K562 (cell line): ENCODE results near the gene POU3F1. TPM values are rescaled to one million over a fixed set of nuclear protein-coding genes. Genes with fewer than 3 reads are reported as not detected.

Experiments
- AFF4 ChIP-seq: sonication (generic); formaldehyde crosslinking; IDR thresholded peaks from 2 replicates; pipeline ENCODE4 v1.8.0; 2023; ENCODE audit warnings: mild to moderate bottlenecking, missing genetic modification reagents
- BDP1 ChIP-seq: IDR thresholded peaks from 3 replicates; pipeline ENCODE4 v1.6.1; 2011; ENCODE audit not compliant: insufficient read length, insufficient read depth
- CBX3 ChIP-seq, 2 experiments: IDR thresholded peaks; 1 replicate in 1 of 2; 2 replicates in 1 of 2; pipeline ENCODE4 v1.6.1; 2012; ENCODE audit warnings: inconsistent platforms in 2 of 2, low read length in 2 of 2, borderline replicate concordance in 1 of 2, control low read depth in 1 of 2
- CTCFL ChIP-seq: IDR thresholded peaks from 2 replicates; pipeline ENCODE4 v1.6.1; 2011; ENCODE audit warnings: borderline replicate concordance, low read depth, mild to moderate bottlenecking, moderate library complexity, low read length; ENCODE audit not compliant: insufficient read depth, poor library complexity, severe bottlenecking
- FOXA3 ChIP-seq, 2 experiments: fragments of 450-650 bp in 1 of 2; sonication (generic) in 1 of 2; formaldehyde crosslinking; IDR thresholded peaks in 1 of 2; conservative IDR thresholded peaks in 1 of 2; 2 replicates each; pipeline versions ENCODE4 v1.4.0 to v1.8.0; 2020 to 2022; ENCODE audit warnings: mild to moderate bottlenecking in 2 of 2, missing genetic modification reagents in 1 of 2
- HNRNPK ChIP-seq: fragments of 200-400 bp; formaldehyde crosslinking; IDR thresholded peaks from one replicate; pipeline ENCODE4 v1.6.1; 2018; ENCODE audit warnings: mild to moderate bottlenecking, low read depth, low read length; ENCODE audit not compliant: poor library complexity, severe bottlenecking
- MAX ChIP-seq: sonication (generic); formaldehyde crosslinking; IDR thresholded peaks from 2 replicates; pipeline ENCODE4 v1.9.0; 2022; ENCODE audit warnings: mild to moderate bottlenecking, missing genetic modification reagents
- PKNOX1 ChIP-seq: fragments of 450-650 bp; IDR thresholded peaks from 2 replicates; pipeline ENCODE4 v1.6.1; 2016
- SAP30 ChIP-seq: fragments of 200-600 bp; sonication (generic); IDR thresholded peaks from 2 replicates; pipeline ENCODE4 v1.6.1; 2012; ENCODE audit warnings: borderline replicate concordance, low read depth, mild to moderate bottlenecking, moderate library complexity, low read length, control low read depth, inconsistent platforms; ENCODE audit not compliant: insufficient read depth, poor library complexity, severe bottlenecking
- SP2 ChIP-seq: IDR thresholded peaks from 2 replicates; pipeline ENCODE4 v1.6.1; 2011; ENCODE audit warnings: mild to moderate bottlenecking, low read depth, low read length, moderate library complexity; ENCODE audit not compliant: poor library complexity, severe bottlenecking; ENCODE audit errors: extremely low read depth
- YY1 ChIP-seq, 3 experiments: IDR thresholded peaks; 2 replicates each; pipeline ENCODE4 v1.6.1; 2011; ENCODE audit warnings: low read length in 2 of 3, mild to moderate bottlenecking in 2 of 3, moderate library complexity in 2 of 3, borderline replicate concordance in 1 of 3, control low read depth in 1 of 3, low read depth in 1 of 3; ENCODE audit not compliant: insufficient read depth in 3 of 3, insufficient replicate concordance in 2 of 3, control insufficient read depth in 1 of 3, insufficient read length in 1 of 3; ENCODE audit errors: extremely low read depth in 1 of 3
- ZNF395 ChIP-seq: fragments of 200-800 bp; sonication (Bioruptor generic); IDR thresholded peaks from 2 replicates; pipeline ENCODE4 v1.6.1; 2017; ENCODE audit warnings: missing genetic modification characterization, missing compliant biosample characterization
- ZNF655 ChIP-seq: fragments of 250-450 bp; sonication (Bioruptor Pico); IDR thresholded peaks from 2 replicates; pipeline ENCODE4 v1.5.0; 2021
- polyA plus RNA-seq, 8 experiments: library from polyadenylated mRNA; depleted of rRNA in 4 of 8; stranded (reverse) in 5 of 8; unstranded in 3 of 8; fragments of >200 nt; fragmentation: Nextera tagmentation in 2 of 8; fragmentation: Illumina TruSeq in 1 of 8; extraction: Ambion mirVana in 2 of 8; extraction: Trizol in 1 of 8; gene quantifications; 2 replicates each; pipeline versions ENCODE4 v1.2.1 to v1.2.3, GENCODE V29; 2011 to 2014; ENCODE audit warnings: inconsistent platforms in 1 of 8, missing spikeins in 1 of 8
- total RNA-seq, 7 experiments: library from RNA; depleted of rRNA in 6 of 7; stranded (reverse); fragments of >200 nt in 6 of 7; fragmentation: Illumina TruSeq in 2 of 7; extraction: Trizol in 2 of 7; gene quantifications; 2 replicates each; pipeline versions ENCODE4 v1.2.1 to v1.2.3, GENCODE V29; 2011 to 2021; ENCODE audit warnings: low replicate concordance in 1 of 7

Gene POU3F1
- total and polyA plus RNA-seq, 9 of the 15 experiments (the other 6 are each of a cell fraction or from before 2014, with no cell fraction given): 0.09 TPM; not detected in 8

GRCh38 chr1:38005195-38006007 lies 41.2 kb downstream of the POU3F1 start, which contains the start of gene FHL3 (continued):
- TF ChIP-seq AFF4 (CRISPR knock-in tag) (no peak), SAP30 (no peak), ZNF395 (CRISPR knock-in tag) (peak; percentile 43; the same call in 1 of the 2 replicates), CBX3 (IDR thresholded peaks at IDR 0.05; ENCODE audit: borderline replicate concordance in 1 of 2, low read length in 2 of 2) (no peak), HNRNPK (no peak), CTCFL (no peak), PKNOX1 (peak; percentile 24; the same call in 1 of the 2 replicates), FOXA3 (CRISPR knock-in tag; conservative IDR thresholded peaks at IDR 0.05 in 1 of 2, IDR thresholded peaks at IDR 0.05 in 1 of 2) (no peak), BDP1 (no peak), YY1 (IDR thresholded peaks at IDR 0.05; ENCODE audit: borderline replicate concordance in 1 of 3, control insufficient read depth in 1 of 3, extremely low read depth in 1 of 3, insufficient read depth in 3 of 3, insufficient read length in 1 of 3, insufficient replicate concordance in 2 of 3, low read depth in 1 of 3, low read length in 2 of 3) (peak in 1 of 3 experiments; percentile 47), SP2 (no peak), MAX (CRISPR knock-in tag) (no peak), ZNF655 (CRISPR knock-in tag) (no peak)
